ENCODE measurements around the gene ASPG.

DNA sequence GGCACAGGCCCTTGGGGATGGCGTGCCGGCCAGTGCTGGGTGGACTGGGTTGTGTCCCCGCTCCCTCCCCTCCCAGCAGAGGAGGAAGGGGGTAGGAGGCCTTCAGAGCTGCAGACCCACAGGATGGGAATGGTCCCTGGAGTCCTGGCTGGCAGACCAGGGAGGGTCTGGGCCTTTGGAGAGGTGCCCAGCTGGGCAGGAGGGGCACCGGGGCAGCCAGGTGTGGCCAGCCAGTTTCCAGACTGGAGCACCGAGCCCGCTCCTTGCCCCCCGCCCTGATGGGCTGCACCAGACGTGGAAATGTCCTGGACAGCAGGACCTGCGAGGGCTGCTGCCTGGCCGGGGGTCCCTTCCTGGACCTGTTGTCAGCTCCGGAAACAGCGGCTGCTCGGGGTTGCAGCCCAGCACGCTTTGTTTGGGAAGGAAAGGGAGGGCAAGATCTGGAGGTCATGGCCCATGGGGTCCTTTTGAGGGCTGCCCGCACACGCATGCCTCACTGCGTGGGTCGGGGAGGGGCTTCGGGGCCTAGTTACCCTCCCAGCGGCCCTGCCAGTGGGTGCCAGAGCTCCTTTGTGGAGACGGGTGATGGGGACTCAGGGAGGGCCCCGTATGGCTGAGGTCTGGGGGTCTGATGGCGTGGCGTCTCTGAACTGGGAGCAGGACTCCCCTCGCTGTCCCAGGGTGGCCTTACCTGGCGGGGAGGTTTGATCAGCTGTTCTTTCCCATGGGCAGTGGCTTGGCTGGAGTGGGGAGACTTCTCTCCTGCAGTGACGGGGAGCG lies 62.0 kb downstream of the ASPG start:
- no peak for TF ChIP-seq POLR2A (IDR thresholded peaks at IDR 0.05)
- TF ChIP-seq, protein P1, sequence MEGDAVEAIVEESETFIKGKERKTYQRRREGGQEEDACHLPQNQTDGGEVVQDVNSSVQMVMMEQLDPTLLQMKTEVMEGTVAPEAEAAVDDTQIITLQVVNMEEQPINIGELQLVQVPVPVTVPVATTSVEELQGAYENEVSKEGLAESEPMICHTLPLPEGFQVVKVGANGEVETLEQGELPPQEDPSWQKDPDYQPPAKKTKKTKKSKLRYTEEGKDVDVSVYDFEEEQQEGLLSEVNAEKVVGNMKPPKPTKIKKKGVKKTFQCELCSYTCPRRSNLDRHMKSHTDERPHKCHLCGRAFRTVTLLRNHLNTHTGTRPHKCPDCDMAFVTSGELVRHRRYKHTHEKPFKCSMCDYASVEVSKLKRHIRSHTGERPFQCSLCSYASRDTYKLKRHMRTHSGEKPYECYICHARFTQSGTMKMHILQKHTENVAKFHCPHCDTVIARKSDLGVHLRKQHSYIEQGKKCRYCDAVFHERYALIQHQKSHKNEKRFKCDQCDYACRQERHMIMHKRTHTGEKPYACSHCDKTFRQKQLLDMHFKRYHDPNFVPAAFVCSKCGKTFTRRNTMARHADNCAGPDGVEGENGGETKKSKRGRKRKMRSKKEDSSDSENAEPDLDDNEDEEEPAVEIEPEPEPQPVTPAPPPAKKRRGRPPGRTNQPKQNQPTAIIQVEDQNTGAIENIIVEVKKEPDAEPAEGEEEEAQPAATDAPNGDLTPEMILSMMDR (IDR thresholded peaks at IDR 0.05): no peak

All from upper lobe of left lung (tissue), 4 donors.